ENCODE results near the gene SP3.

SP3 gene

DNA sequence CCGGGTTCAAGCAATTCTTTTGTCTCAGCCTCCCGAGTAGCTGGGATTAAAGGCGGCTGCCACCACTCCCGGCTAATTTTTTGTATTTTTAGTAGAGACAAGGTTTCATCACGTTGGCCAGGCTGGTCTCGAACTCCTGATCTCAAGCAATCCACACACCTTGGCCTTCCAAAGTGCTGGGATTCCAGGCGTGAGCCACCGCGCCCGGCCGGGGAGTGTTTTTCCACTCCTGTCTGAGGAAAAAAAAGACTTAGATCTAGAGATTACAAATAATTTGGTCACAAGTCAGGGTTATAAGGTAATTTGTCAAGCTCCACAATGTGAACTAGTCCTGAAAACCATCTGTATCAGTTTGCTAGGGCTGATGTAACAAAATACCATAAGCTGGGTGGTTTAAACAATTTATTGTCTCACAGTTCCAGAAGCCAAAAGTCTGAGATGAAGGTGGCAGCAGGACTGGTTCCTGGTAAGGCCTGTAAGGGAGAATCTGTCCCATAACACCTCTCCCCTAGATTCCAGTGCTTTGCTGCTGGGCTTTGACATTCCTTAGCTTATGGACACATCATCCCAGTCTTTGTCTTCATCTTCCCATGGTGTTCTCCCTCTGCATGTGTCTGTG is 40.7 kb upstream of the SP3 start:
- Histone ChIP-seq H3K9me3 (ENCODE audit: insufficient read depth, low read depth, low read length) (no peaks in the 10 kb centered on the region), H3K4me1 (ENCODE audit: insufficient read depth, low read length) (no peaks in the 10 kb centered on the region), H3K9ac (ENCODE audit: low read depth, low read length) (no peak overlapping the region), H3K4me3 (ENCODE audit: low read length) (no peak overlapping the region), H3K36me3 (ENCODE audit: insufficient read depth, low read length) (no peaks in the 10 kb centered on the region), H3K27me3 (ENCODE audit: insufficient read depth, low read length) (no peaks in the 10 kb centered on the region), H3K27ac (ENCODE audit: low read depth, low read length) (no peak overlapping the region)
- 91% methylated on average over 11 of the region's 11 CpGs for whole genome bisulfite sequencing

DNA sequence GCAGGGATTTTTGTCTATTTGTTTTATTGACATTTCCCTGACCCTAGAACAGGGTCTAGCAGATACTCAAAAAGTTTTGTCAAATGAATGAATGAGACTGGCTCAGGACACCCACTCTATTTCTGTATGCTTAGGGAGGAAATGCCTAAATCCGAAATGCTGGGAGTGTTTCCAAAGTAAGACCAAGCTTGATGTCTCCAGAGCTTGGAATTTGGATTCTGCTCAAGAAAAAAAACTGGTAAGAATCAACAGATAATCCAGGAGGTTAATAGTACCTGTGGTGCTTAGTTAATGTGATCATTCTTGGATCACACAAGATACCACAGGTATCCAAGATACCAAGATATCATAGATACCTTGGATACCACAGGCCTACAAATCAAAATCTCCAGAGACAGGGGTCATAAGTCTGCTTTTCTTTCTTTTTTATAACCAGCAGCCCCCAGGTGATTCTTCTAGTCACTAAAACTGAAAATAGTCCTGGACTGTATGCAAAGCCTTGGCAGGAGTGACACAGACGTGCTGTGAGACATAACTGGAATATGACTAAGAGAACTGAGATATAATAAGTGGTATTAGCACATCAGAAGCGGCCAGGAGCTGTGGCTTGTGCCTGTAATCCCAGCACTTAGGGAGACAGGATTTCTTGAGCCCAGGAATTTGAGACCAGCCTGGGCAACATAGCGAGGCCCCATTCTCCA is 39.9 kb upstream of the SP3 start:
- 95% methylated on average over 4 of the region's 4 CpGs for WGBS
- H3K27me3 ChIP-seq (ENCODE audit: insufficient read depth, low read length): no peaks in the 10 kb centered on the region
- H3K27ac ChIP-seq (ENCODE audit: low read depth, low read length): no peak overlapping the region
- no peak overlapping the region for H3K4me3 ChIP-seq (ENCODE audit: low read length)
- H3K4me1 ChIP-seq (ENCODE audit: insufficient read depth, low read length): no peaks in the 10 kb centered on the region
- no peaks in the 10 kb centered on the region for H3K36me3 ChIP-seq (ENCODE audit: insufficient read depth, low read length)
- H3K9ac ChIP-seq (ENCODE audit: low read depth, low read length): no peak overlapping the region
- H3K9me3 ChIP-seq (ENCODE audit: insufficient read depth, low read depth, low read length): no peaks in the 10 kb centered on the region

DNA sequence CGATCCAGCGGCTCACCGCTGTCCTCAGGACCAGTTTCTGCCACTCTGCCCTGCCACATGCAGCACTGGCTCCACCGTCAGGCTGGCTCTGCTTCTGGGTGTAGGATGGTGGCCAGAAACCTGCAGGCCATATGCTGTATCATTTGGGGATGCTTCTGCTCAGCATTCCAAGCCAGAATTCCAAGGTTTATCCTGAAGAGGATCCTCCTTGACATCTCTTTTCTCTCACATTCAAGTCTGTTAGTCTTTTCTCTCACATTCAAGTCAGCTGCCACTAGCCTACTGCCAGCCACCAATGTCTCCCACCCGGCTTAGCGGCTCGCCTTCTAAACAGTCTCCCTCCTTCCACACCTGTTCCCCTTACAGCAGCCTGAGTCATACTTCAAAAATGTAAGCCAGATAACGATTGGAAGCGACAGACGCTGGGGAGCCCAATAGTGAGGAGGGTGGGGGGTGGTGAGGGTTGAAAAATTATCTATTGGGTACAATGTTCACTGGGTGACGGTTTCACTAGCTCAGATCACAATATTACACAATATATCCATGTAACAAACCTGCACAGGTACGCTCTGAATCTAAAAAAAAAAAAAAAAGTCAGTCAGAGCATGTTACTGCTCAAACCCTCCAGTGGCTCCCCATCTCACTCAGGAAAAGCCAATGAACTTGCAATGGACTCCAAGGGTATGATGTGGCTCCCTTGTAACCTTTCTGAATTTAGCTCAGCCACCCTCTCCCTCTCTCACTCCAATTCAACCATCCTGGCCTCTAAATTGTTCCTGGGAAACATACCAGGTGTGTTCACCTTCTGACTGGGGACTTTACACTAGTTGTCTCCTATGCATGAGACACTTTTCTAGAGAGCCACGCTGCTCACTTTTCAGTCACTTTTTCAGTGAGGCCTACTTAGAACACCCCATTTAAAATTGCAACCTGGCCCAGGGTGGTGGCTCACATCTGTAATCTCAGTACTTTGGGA is 38.8 kb upstream of the SP3 start:
- 80% methylated on average over 12 of the region's 13 CpGs for WGBS

DNA sequence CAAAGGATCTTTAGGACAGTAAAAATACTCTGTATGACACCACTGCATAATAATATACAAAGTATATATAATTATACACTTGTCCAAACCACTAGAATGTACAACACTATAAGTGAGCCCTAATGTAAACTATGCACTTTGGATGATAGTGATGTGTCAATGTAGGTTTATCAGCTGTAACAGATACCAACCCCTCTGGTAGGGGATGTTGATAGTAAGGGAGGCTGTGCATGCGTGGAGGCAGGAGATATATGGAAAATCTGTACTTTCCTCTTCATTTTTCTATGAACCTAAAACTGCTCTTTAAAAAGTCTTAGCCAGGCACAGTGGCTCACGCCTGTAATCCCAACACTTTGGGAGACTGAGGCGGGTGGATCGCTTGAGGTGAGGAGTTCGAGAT is 37.5 kb upstream of the SP3 start:
- no peaks in the 10 kb centered on the region for H3K36me3 ChIP-seq (ENCODE audit: insufficient read depth, low read length)
- no peaks in the 10 kb centered on the region for H3K4me1 ChIP-seq (ENCODE audit: insufficient read depth, low read length)
- no peaks in the 10 kb centered on the region for H3K27me3 ChIP-seq (ENCODE audit: insufficient read depth, low read length)
- no peaks in the 10 kb centered on the region for H3K9me3 ChIP-seq (ENCODE audit: insufficient read depth, low read depth, low read length)
- H3K4me3 ChIP-seq (ENCODE audit: low read length): no peak overlapping the region
- no peak overlapping the region for H3K27ac ChIP-seq (ENCODE audit: low read depth, low read length)
- 96% methylated on average over 4 of the region's 5 CpGs for WGBS
- no peak overlapping the region for H3K9ac ChIP-seq (ENCODE audit: low read depth, low read length)

More for the DNA sequence above, 38.8 kb upstream of the SP3 start:
- H3K4me1 ChIP-seq (ENCODE audit: insufficient read depth, low read length): no peaks in the 10 kb centered on the region
- H3K27me3 ChIP-seq (ENCODE audit: insufficient read depth, low read length): no peaks in the 10 kb centered on the region
- no peak overlapping the region for H3K27ac ChIP-seq (ENCODE audit: low read depth, low read length)
- H3K36me3 ChIP-seq (ENCODE audit: insufficient read depth, low read length): no peaks in the 10 kb centered on the region
- no peak overlapping the region for H3K4me3 ChIP-seq (ENCODE audit: low read length)
- no peaks in the 10 kb centered on the region for H3K9me3 ChIP-seq (ENCODE audit: insufficient read depth, low read depth, low read length)
- no peak overlapping the region for H3K9ac ChIP-seq (ENCODE audit: low read depth, low read length)

DNA sequence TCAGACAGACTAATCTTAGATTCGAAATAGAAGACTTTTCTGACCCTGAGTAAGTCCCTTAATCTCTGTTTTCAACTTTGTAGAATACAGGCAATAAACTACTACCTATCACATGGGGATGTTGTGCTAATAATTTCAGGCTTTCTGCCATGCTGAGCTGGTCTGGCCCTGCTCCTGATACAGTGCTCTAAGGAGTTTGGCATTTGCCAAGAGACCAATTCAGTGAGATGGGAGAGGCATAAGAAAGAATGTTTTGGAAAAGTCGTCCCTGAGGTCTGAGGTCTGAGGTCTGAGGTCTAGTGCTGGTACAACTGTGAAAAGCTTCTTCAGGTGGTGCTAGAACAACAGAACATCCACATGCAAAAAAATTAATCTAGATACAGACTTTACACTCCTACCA is 35.9 kb upstream of the SP3 start:
- Histone ChIP-seq H3K9me3 (ENCODE audit: insufficient read depth, low read depth, low read length) (no peaks in the 10 kb centered on the region), H3K4me1 (ENCODE audit: insufficient read depth, low read length) (no peaks in the 10 kb centered on the region)
- WGBS: 72% methylated on average over 2 of the region's 2 CpGs

DNA sequence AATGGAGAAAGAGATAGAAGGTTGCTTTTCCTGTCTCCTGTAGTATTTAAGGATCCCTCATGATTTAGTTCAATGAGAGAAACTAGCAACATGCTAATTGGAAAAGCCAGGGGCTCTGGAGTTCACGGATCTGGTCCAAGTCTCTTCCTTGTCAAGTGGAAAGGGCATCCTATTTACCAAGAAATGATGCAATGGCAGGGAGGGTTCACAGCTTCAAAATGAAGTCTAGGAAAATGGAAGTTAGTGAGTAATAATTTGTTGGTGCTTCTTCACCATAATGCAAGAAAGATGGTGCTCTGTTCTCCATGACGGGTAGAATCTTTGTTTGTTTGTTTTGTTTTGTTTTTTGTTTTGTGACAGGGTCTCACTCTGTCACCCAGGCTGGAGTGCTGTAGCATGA is 34.6 kb upstream of the SP3 start:
- Histone ChIP-seq H3K9me3 (ENCODE audit: insufficient read depth, low read depth, low read length) (no peaks in the 10 kb centered on the region), H3K9ac (ENCODE audit: low read depth, low read length) (no peak overlapping the region), H3K4me1 (ENCODE audit: insufficient read depth, low read length) (no peaks in the 10 kb centered on the region), H3K36me3 (ENCODE audit: insufficient read depth, low read length) (no peaks in the 10 kb centered on the region), H3K27me3 (ENCODE audit: insufficient read depth, low read length) (no peaks in the 10 kb centered on the region), H3K27ac (ENCODE audit: low read depth, low read length) (no peak overlapping the region), H3K4me3 (ENCODE audit: low read length) (no peak overlapping the region)
- 97% methylated on average over 2 of the region's 2 CpGs for WGBS

More for the DNA sequence above, 35.9 kb upstream of the SP3 start:
- no peak overlapping the region for H3K9ac ChIP-seq (ENCODE audit: low read depth, low read length)
- no peak overlapping the region for H3K27ac ChIP-seq (ENCODE audit: low read depth, low read length)
- H3K4me3 ChIP-seq (ENCODE audit: low read length): no peak overlapping the region
- no peaks in the 10 kb centered on the region for H3K36me3 ChIP-seq (ENCODE audit: insufficient read depth, low read length)
- H3K27me3 ChIP-seq (ENCODE audit: insufficient read depth, low read length): no peaks in the 10 kb centered on the region

- Histone ChIP-seq H3K9ac (ENCODE audit: low read depth, low read length) (no peak overlapping the region), H3K9me3 (ENCODE audit: insufficient read depth, low read depth, low read length) (no peaks in the 10 kb centered on the region), H3K27me3 (ENCODE audit: insufficient read depth, low read length) (no peaks in the 10 kb centered on the region), H3K36me3 (ENCODE audit: insufficient read depth, low read length) (no peaks in the 10 kb centered on the region), H3K27ac (ENCODE audit: low read depth, low read length) (no peak overlapping the region), H3K4me3 (ENCODE audit: low read length) (no peak overlapping the region), H3K4me1 (ENCODE audit: insufficient read depth, low read length) (no peaks in the 10 kb centered on the region)
- WGBS: 93% methylated on average over 6 of the region's 6 CpGs
Observed at GRCh38 chr2:173999272-173999671, 34.1 kb upstream of the SP3 start.

DNA sequence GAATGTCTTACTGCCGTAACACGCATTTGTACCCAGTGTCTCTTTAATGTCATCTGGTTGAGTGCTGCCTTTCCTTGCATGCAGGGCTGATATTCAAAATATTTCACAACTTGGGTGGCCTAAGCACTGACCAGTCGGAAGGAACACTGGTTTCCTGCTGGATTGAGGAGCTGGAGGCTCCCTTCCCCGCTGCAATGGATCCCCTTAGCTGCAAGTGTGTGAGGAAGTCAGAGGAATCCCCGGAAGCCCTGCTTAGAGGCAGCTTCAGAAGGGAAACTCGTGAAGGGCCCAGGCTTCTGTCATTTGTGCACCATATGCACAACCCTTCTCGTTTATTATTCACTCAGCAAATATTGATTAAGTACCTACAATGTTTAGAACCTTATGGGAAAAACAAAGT is 33.2 kb upstream of the SP3 start:
- no peaks in the 10 kb centered on the region for H3K4me1 ChIP-seq (ENCODE audit: insufficient read depth, low read length)
- H3K9ac ChIP-seq (ENCODE audit: low read depth, low read length): no peak overlapping the region
- no peaks in the 10 kb centered on the region for H3K9me3 ChIP-seq (ENCODE audit: insufficient read depth, low read depth, low read length)
- no peak overlapping the region for H3K4me3 ChIP-seq (ENCODE audit: low read length)
- no peaks in the 10 kb centered on the region for H3K27me3 ChIP-seq (ENCODE audit: insufficient read depth, low read length)
- H3K36me3 ChIP-seq (ENCODE audit: insufficient read depth, low read length): no peaks in the 10 kb centered on the region
- H3K27ac ChIP-seq (ENCODE audit: low read depth, low read length): no peak overlapping the region
- 88% methylated on average over 7 of the region's 7 CpGs for WGBS

GRCh38 chr2:173997753-173998152 is 32.6 kb upstream of the SP3 start:
- no peaks in the 10 kb centered on the region for H3K27me3 ChIP-seq (ENCODE audit: insufficient read depth, low read length)
- H3K9me3 ChIP-seq (ENCODE audit: insufficient read depth, low read depth, low read length): no peaks in the 10 kb centered on the region
- H3K27ac ChIP-seq (ENCODE audit: low read depth, low read length): no peak overlapping the region
- no peaks in the 10 kb centered on the region for H3K36me3 ChIP-seq (ENCODE audit: insufficient read depth, low read length)
- 95% methylated on average over 2 of the region's 2 CpGs for WGBS
- no peak overlapping the region for H3K9ac ChIP-seq (ENCODE audit: low read depth, low read length)
- no peaks in the 10 kb centered on the region for H3K4me1 ChIP-seq (ENCODE audit: insufficient read depth, low read length)
- no peak overlapping the region for H3K4me3 ChIP-seq (ENCODE audit: low read length)

DNA sequence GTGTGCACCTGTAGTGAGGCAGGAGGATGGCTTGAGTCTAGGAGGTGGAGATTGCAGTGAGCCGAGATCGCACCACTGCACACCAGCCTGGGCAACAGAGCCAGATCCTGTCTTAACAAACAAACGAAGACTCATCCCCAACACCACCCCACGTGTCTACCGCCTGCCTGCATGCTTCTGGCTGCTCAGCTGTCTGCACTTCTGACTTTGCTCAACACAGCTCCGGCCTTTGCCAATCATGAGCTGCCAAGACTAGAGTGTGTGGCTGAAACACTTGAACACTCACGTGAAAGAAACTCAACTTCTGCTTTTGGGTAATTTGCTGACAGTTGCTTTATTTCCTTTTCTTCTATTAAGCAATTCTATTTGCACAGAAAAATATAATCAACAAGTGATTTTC is 32.1 kb upstream of the SP3 start:
- WGBS: 93% methylated on average over 7 of the region's 7 CpGs
- Histone ChIP-seq H3K36me3 (ENCODE audit: insufficient read depth, low read length) (no peaks in the 10 kb centered on the region), H3K9me3 (ENCODE audit: insufficient read depth, low read depth, low read length) (no peaks in the 10 kb centered on the region), H3K27ac (ENCODE audit: low read depth, low read length) (no peak overlapping the region), H3K4me1 (ENCODE audit: insufficient read depth, low read length) (no peaks in the 10 kb centered on the region), H3K27me3 (ENCODE audit: insufficient read depth, low read length) (no peaks in the 10 kb centered on the region), H3K4me3 (ENCODE audit: low read length) (no peak overlapping the region), H3K9ac (ENCODE audit: low read depth, low read length) (no peak overlapping the region)

DNA sequence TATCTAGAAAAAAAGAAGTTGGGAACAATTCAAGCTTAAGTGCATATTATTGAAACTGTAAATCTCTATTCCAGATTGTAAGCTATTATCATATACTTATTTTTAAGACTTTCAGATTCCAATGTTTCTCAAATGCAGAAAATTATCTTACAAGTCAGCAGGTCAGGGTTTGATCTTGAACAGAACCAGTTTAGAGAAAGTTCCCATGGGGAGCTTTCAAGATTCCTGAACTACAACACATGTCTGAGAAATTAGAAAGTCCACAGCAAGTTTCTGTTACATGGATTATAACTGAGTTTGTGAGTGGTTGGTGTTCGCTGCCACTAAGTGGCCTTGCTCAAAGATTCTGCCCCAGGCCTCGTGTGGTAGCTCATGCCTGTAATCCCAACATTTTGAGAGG is 31.6 kb upstream of the SP3 start:
- 66% methylated on average over 2 of the region's 2 CpGs for WGBS
- Histone ChIP-seq H3K4me1 (ENCODE audit: insufficient read depth, low read length) (no peaks in the 10 kb centered on the region), H3K36me3 (ENCODE audit: insufficient read depth, low read length) (no peaks in the 10 kb centered on the region), H3K4me3 (ENCODE audit: low read length) (no peak overlapping the region), H3K9ac (ENCODE audit: low read depth, low read length) (no peak overlapping the region), H3K9me3 (ENCODE audit: insufficient read depth, low read depth, low read length) (no peaks in the 10 kb centered on the region), H3K27ac (ENCODE audit: low read depth, low read length) (no peak overlapping the region), H3K27me3 (ENCODE audit: insufficient read depth, low read length) (no peaks in the 10 kb centered on the region)
